H9 (cell line): ENCODE results near the gene ABR. TPM values are rescaled to one million over a fixed set of nuclear protein-coding genes. Genes with fewer than 3 reads are reported as not detected.

ENCODE experiments used
- DNase-seq: peaks from one replicate; pipeline ENCODE4 v3.0.0-alpha.2; 2017
- H2AFZ ChIP-seq: one replicate; pipeline ENCODE4 v1.6.1; 2013; ENCODE audit warnings: mild to moderate bottlenecking, low read length, control low read depth, moderate library complexity
- H2AK5ac ChIP-seq: 2 replicates; pipeline ENCODE4 v1.6.1; 2013; ENCODE audit warnings: low read length, control low read depth, mixed read lengths; ENCODE audit not compliant: insufficient read length
- H2BK120ac ChIP-seq: one replicate; pipeline ENCODE4 v1.6.1; 2013; ENCODE audit warnings: low read depth, mild to moderate bottlenecking, low read length, control low read depth, inconsistent platforms; ENCODE audit not compliant: poor library complexity, severe bottlenecking
- H2BK12ac ChIP-seq: 2 replicates; pipeline ENCODE4 v1.6.1; 2013; ENCODE audit warnings: low read length, control low read depth, mixed read lengths, low read depth; ENCODE audit not compliant: insufficient read length
- H2BK15ac ChIP-seq: 2 replicates; pipeline ENCODE4 v1.6.1; 2013; ENCODE audit warnings: low read depth, low read length, control low read depth
- H2BK20ac ChIP-seq: one replicate; pipeline ENCODE4 v1.6.1; 2013; ENCODE audit warnings: low read depth, mild to moderate bottlenecking, low read length, control low read depth, inconsistent platforms; ENCODE audit not compliant: poor library complexity, severe bottlenecking
- H2BK5ac ChIP-seq: 2 replicates; pipeline ENCODE4 v1.6.1; 2013; ENCODE audit warnings: low read length, control low read depth, mixed read lengths; ENCODE audit not compliant: insufficient read length
- H3K14ac ChIP-seq: 2 replicates; pipeline ENCODE4 v1.6.1; 2013; ENCODE audit warnings: low read length, control low read depth; ENCODE audit not compliant: insufficient read depth
- H3K18ac ChIP-seq: 2 replicates; pipeline ENCODE4 v1.6.1; 2013; ENCODE audit warnings: low read depth, mild to moderate bottlenecking, mixed read lengths, low read length, control low read depth; ENCODE audit not compliant: insufficient read length
- H3K23ac ChIP-seq: 2 replicates; pipeline ENCODE4 v1.6.1; 2013; ENCODE audit warnings: low read length, control low read depth, mixed read lengths, low read depth; ENCODE audit not compliant: insufficient read length
- H3K23me2 ChIP-seq: 2 replicates; pipeline ENCODE4 v1.6.1; 2013; ENCODE audit warnings: low read depth, mild to moderate bottlenecking, mixed read lengths, low read length, control low read depth; ENCODE audit not compliant: insufficient read length, poor library complexity, severe bottlenecking
- H3K27ac ChIP-seq: 2 replicates; pipeline ENCODE4 v1.5.1; 2013; ENCODE audit warnings: low read length, control low read depth, mixed read lengths, low read depth; ENCODE audit not compliant: insufficient read length
- H3K27me3 ChIP-seq: 2 replicates; pipeline ENCODE4 v1.6.1; 2013; ENCODE audit warnings: low read length, control low read depth, inconsistent platforms; ENCODE audit not compliant: insufficient read depth
- H3K4ac ChIP-seq: 2 replicates; pipeline ENCODE4 v1.6.1; 2013; ENCODE audit warnings: low read depth, mild to moderate bottlenecking, control low read depth, inconsistent platforms, low read length, moderate library complexity
- H3K4me1 ChIP-seq: 2 replicates; pipeline ENCODE4 v1.6.1; 2013; ENCODE audit warnings: low read length, control low read depth, inconsistent platforms; ENCODE audit not compliant: insufficient read depth
- H3K4me2 ChIP-seq: 2 replicates; pipeline ENCODE4 v1.6.1; 2013; ENCODE audit warnings: low read length, control low read depth, mixed read lengths; ENCODE audit not compliant: insufficient read length, insufficient read depth
- H3K56ac ChIP-seq: 2 replicates; pipeline ENCODE4 v1.6.1; 2013; ENCODE audit warnings: low read depth, mild to moderate bottlenecking, mixed read lengths, low read length, control low read depth; ENCODE audit not compliant: insufficient read length
- H3K79me1 ChIP-seq: 2 replicates; pipeline ENCODE4 v1.6.1; 2013; ENCODE audit warnings: low read depth, mild to moderate bottlenecking, moderate library complexity, low read length, control low read depth, inconsistent platforms; ENCODE audit not compliant: insufficient read depth, poor library complexity, severe bottlenecking
- H3K79me2 ChIP-seq: 2 replicates; pipeline ENCODE4 v1.6.1; 2013; ENCODE audit warnings: low read length, control low read depth, inconsistent platforms; ENCODE audit not compliant: insufficient read depth
- H3K9ac ChIP-seq: 2 replicates; pipeline ENCODE4 v1.6.1; 2013; ENCODE audit warnings: low read length, control low read depth, mixed read lengths; ENCODE audit not compliant: insufficient read length; ENCODE audit errors: extremely low read depth
- H3K9me3 ChIP-seq: one replicate; pipeline ENCODE4 v1.6.1; 2013; ENCODE audit warnings: low read depth, low read length, inconsistent platforms; ENCODE audit not compliant: control insufficient read depth
- H3T11ph ChIP-seq: one replicate; pipeline ENCODE4 v1.6.1; 2013; ENCODE audit warnings: mild to moderate bottlenecking, low read length, control low read depth, inconsistent platforms
- H4K20me1 ChIP-seq: one replicate; pipeline ENCODE4 v1.6.1; 2013; ENCODE audit not compliant: control insufficient read depth, insufficient read length, insufficient read depth
- H4K5ac ChIP-seq: 2 replicates; pipeline ENCODE4 v1.6.1; 2013; ENCODE audit warnings: low read depth, mild to moderate bottlenecking, mixed read lengths, low read length, control low read depth; ENCODE audit not compliant: insufficient read length
- H4K8ac ChIP-seq: replicated peaks from 2 replicates; pipeline ENCODE4 v1.6.1; 2013; ENCODE audit warnings: low read length, control low read depth, mixed read lengths, low read depth; ENCODE audit not compliant: insufficient read length
- H4K91ac ChIP-seq: 2 replicates; pipeline ENCODE4 v1.6.1; 2013; ENCODE audit warnings: low read depth, mild to moderate bottlenecking, moderate library complexity, mixed read lengths, low read length, control low read depth; ENCODE audit not compliant: insufficient read length
- H3K27ac Mint-ChIP-seq, 3 experiments: 2 replicates in 2 of 3; 3 replicates in 1 of 3; pipeline ENCODE4 v1.8.0; 2020 to 2021; ENCODE audit warnings: mixed read lengths in 3 of 3, mild to moderate bottlenecking in 1 of 3, moderate library complexity in 1 of 3
- H3K27me3 Mint-ChIP-seq: 2 replicates; pipeline ENCODE4 v1.8.0; 2021; ENCODE audit warnings: low read depth, mild to moderate bottlenecking, moderate library complexity, mixed read lengths
- H3K36me3 Mint-ChIP-seq, 3 experiments: 2 replicates in 2 of 3; 3 replicates in 1 of 3; pipeline ENCODE4 v1.8.0; 2020 to 2021; ENCODE audit warnings: low read depth in 3 of 3, mixed read lengths in 3 of 3; ENCODE audit not compliant: insufficient read depth in 1 of 3
- H3K4me1 Mint-ChIP-seq, 2 experiments: 2 replicates each; pipeline ENCODE4 v1.8.0; 2020; ENCODE audit warnings: mixed read lengths in 2 of 2
- H3K4me3 Mint-ChIP-seq, 2 experiments: 2 replicates in 1 of 2; 3 replicates in 1 of 2; pipeline ENCODE4 v1.8.0; 2020 to 2021; ENCODE audit warnings: mild to moderate bottlenecking in 2 of 2, mixed read lengths in 2 of 2, moderate library complexity in 1 of 2
- H3K9me3 Mint-ChIP-seq, 2 experiments: 2 replicates in 1 of 2; 3 replicates in 1 of 2; pipeline ENCODE4 v1.8.0; 2020; ENCODE audit warnings: mild to moderate bottlenecking in 2 of 2, mixed read lengths in 2 of 2, moderate library complexity in 1 of 2
- CTCF ChIP-seq: fragments of 200-600 bp; sonication (generic); conservative IDR thresholded peaks from 3 replicates; pipeline ENCODE4 v1.8.0; 2021; ENCODE audit warnings: antibody characterized with exemption, mild to moderate bottlenecking
- whole genome bisulfite sequencing: extraction: QIAGEN DNeasy Blood & Tissue Kit; methylation state at CpG from one replicate; pipeline ENCODE4 v1.1.7; 2013; ENCODE audit warnings: missing lambda C conversion rate, low lambda C conversion rate, mixed read lengths; ENCODE audit not compliant: insufficient read length; ENCODE audit errors: extremely low coverage; 5-methylcytosine and 5-hydroxymethylcytosine counted together
- total RNA-seq: library from RNA; stranded (reverse); gene quantifications from 2 replicates; pipeline ENCODE4 v1.2.1, GENCODE V29; 2021

ABR gene
- total RNA-seq, 1 experiment from 2014 or later, result 34.7 TPM

DNA sequence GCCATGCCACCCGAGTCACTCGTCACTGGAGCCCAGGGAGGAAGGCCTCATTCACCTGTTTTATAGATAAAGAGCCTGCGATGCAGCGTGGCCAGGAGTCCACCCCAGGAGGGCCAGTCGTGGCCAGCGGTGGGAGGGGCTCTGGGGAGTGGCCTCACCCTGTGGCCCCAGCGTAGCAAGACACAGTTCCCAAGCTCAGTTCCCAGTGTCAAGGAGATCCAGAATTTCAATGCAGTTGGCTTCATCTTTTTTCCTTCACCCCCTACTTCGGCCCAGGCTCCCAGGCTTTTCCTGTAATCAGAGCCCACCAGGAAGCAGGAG lies 84.0 kb downstream of the ABR start:
- Histone ChIP-seq H3K4ac (no peak overlapping the region), H2AFZ (no peak overlapping the region), H2BK120ac (no peak overlapping the region), H2BK12ac (no peak overlapping the region), H3K9me3 (no peaks in the 10 kb centered on the region), H2BK5ac (no peak overlapping the region), H2BK20ac (no peak overlapping the region), H4K91ac (no peak overlapping the region), H3K4me2 (no peak overlapping the region), H3K56ac (no peak overlapping the region), H3K18ac (no peak overlapping the region), H2BK15ac (no peak overlapping the region), H3K4me1 (no peaks in the 10 kb centered on the region), H4K20me1 (no peaks in the 10 kb centered on the region), H3T11ph (no peak overlapping the region), H3K27me3 (no peaks in the 10 kb centered on the region), H2AK5ac (no peak overlapping the region), H3K79me1 (no peaks in the 10 kb centered on the region), H3K23ac (no peak overlapping the region), H3K79me2 (no peaks in the 10 kb centered on the region), H4K5ac (no peak overlapping the region), H3K27ac (no peak overlapping the region), H3K14ac (no peak overlapping the region), H4K8ac (no peak overlapping the region), H3K23me2 (no peaks in the 10 kb centered on the region), H3K9ac (no peak overlapping the region)
- TF ChIP-seq CTCF, result no peak
- no peak for DNase-seq
- H3K27ac Mint-ChIP-seq, result no peak overlapping the region
- WGBS, result no CpG with 5 or more reads among the region's 8 CpGs
- H3K27me3 Mint-ChIP-seq, result no peaks in the 10 kb centered on the region; the same call in 1 of the 2 replicates
- H3K9me3 Mint-ChIP-seq, result no peaks in the 10 kb centered on the region
- peaks cover 10 to 30% (median 11%) of the 10 kb centered on the region in 3 experiments for H3K36me3 Mint-ChIP-seq
- no peak overlapping the region for H3K4me3 Mint-ChIP-seq
- H3K4me1 Mint-ChIP-seq, result 0 out of 4 replicates have a peak, but pooled peaks cover 0 to 7% of the 10 kb centered on the region in 2 experiments
